Heart right ventricle (tissue), 16 donors: ENCODE measurements around the gene OR51B6. TPM values are rescaled to one million over a fixed set of nuclear protein-coding genes. Genes with fewer than 3 reads are reported as not detected.
"Not testable (repeated sequence)": the region's sequence is repeated elsewhere in the genome, so short reads cannot be mapped to it uniquely, and the experiment has no call there.

Experiments
- ATAC-seq, 8 donors: fragments of 200-7000 bp; cut with Tn5 transposase; one replicate each; pipeline ENCODE4 v1.9.1; 2020; ENCODE audit warnings: mild to moderate bottlenecking in 8 of 8, moderate library complexity in 8 of 8, moderate number of reproducible peaks in 1 of 8
- DNase-seq, 2 donors: peaks; one replicate each; pipeline ENCODE4 v3.0.0-alpha.2; 2020
- H3K27ac ChIP-seq, 10 donors: fragments of 200-600 bp; sonication (generic) in 2 of 10; one replicate each; pipeline versions ENCODE4 v1.5.0 to v1.8.0; 2020 to 2022; ENCODE audit warnings: mild to moderate bottlenecking in 3 of 10
- H3K27me3 ChIP-seq, 7 donors: fragments of 200-600 bp; one replicate each; pipeline ENCODE4 v1.8.0; 2021 to 2022; ENCODE audit warnings: mild to moderate bottlenecking in 2 of 7
- H3K36me3 ChIP-seq, 9 donors: fragments of 200-600 bp; sonication (generic) in 1 of 9; one replicate each; pipeline versions ENCODE4 v1.5.0 to v1.8.0; 2020 to 2022; ENCODE audit warnings: mild to moderate bottlenecking in 2 of 9
- H3K4me1 ChIP-seq, 9 donors: fragments of 200-600 bp; sonication (generic) in 1 of 9; one replicate each; pipeline versions ENCODE4 v1.5.0 to v1.8.0; 2020 to 2022; ENCODE audit warnings: mild to moderate bottlenecking in 4 of 9
- H3K4me3 ChIP-seq, 10 donors: fragments of 200-600 bp; sonication (generic) in 2 of 10; one replicate each; pipeline versions ENCODE4 v1.5.0 to v1.8.0; 2020 to 2022; ENCODE audit warnings: mild to moderate bottlenecking in 7 of 10, moderate library complexity in 2 of 10
- H3K9me3 ChIP-seq, 11 donors: fragments of 200-600 bp in 10 of 11; sonication (generic) in 2 of 11; one replicate each; pipeline versions ENCODE4 v1.5.0 to v1.8.0; 2013 to 2022; ENCODE audit warnings: mild to moderate bottlenecking in 2 of 11, control low read depth in 1 of 11, moderate library complexity in 1 of 11
- CTCF ChIP-seq, 9 donors: fragments of 200-600 bp; sonication (generic) in 2 of 9; IDR thresholded peaks; one replicate each; pipeline versions ENCODE4 v1.5.0 to v1.8.0; 2021 to 2022; ENCODE audit warnings: antibody characterized with exemption in 9 of 9, mild to moderate bottlenecking in 5 of 9, moderate library complexity in 1 of 9
- WGBS, 2 donors: extraction: QIAGEN DNeasy Blood & Tissue Kit; methylation state at CpG; one replicate each; pipeline ENCODE4 v1.1.7; 2013; ENCODE audit warnings: inconsistent platforms in 1 of 2; 5-methylcytosine and 5-hydroxymethylcytosine counted together
- intact Hi-C, 10 donors: fragments of 100-400 bp; cut with DNase I; formaldehyde crosslinking; loops; one replicate each; pipeline versions ENCODE4 v1.11.1 to v1.14.2; 2022
- polyA plus RNA-seq, 2 donors: library from polyadenylated mRNA; stranded (reverse); fragments of 200-250 nt; gene quantifications; one replicate each; pipeline ENCODE4 v1.2.3, GENCODE V29; 2013
- total RNA-seq, 10 donors: library from RNA; stranded (reverse); fragmentation: NEBNext Ultra II Directional in 3 of 10; extraction: Animal tissue kit (Norgen Biotek cat#: 25700) in 3 of 10; gene quantifications; one replicate each; pipeline versions ENCODE4 v1.2.1 to v1.2.4, GENCODE V29; 2021 to 2023
- donor health status: Arrhythmogenic right ventricular cardiomyopathy.
- donor health status: ischemic (EF 13 %, LVEDD 7.1; RV severe dilation, severe dysfunction).
- donor health status: healthy with polysubstance abuse.
- donor health status: DM: no; HTN: yes; CAD: no.
- donor health status: DM: no; HTN: no; CAD: no.
- donor health status: ischemic (EF 25% LVEDD 6.9; RV normal size, moderate dysfunction).
- donor health status: ischemic (EF 25% LVEDD 5.7; RV mildly dilated, moderate dysfunction).
- donor health status: healthy.
- donor health status: DM: yes; HTN: yes; CAD: no.
- donor health status: Ischemic cardiomyopathy.
- donor health status: ischemic (EF 35%, LVEDD 5.7; RV mildly dilated, moderate dysfunction).
- donor health status: nonischemic (EF 11% LVEDD 7.7; RV severe dilation, severe dysfunction).
- donor health status: DM: yes; HTN: yes; CAD: no.
- donor health status: PGD.
- donor health status: ischemic (EF 29% LVEDD 5.4; RV normal size, mild dysfunction).
- donor health status: nonischemic (EF 23%, LVEDD 6.1; RV moderate dilation, normal function).

OR51B6 gene
- total and polyA plus RNA-seq, 12 donors: not detected

GRCh38 chr11:5363679-5364078, 12.4 kb downstream of the OR51B6 start:
- no peak for DNase-seq
- Histone ChIP-seq H3K27ac (no peak overlapping the region), H3K27me3 (no peaks in the 10 kb centered on the region), H3K9me3 (peaks cover 0 to 9% (median 0%) of the 10 kb centered on the region in 11 donors), H3K4me1 (peaks cover 0 to 13% (median 8%) of the 10 kb centered on the region in 9 donors), H3K4me3 (no peak overlapping the region), H3K36me3 (no peaks in the 10 kb centered on the region)
- TF ChIP-seq CTCF (IDR thresholded peaks at IDR 0.05): no peak
- intact Hi-C loops: no loop called here
- no peak for ATAC-seq
- 88 to 89% methylated on average over 1 of the region's 1 CpG for WGBS, 2 donors

GRCh38 chr11:5364214-5364613, 12.9 kb downstream of the OR51B6 start:
- DNase-seq (no peak), ATAC-seq (no peak)
- H3K36me3 ChIP-seq: no peaks in the 10 kb centered on the region
- H3K27me3 ChIP-seq: no peaks in the 10 kb centered on the region
- H3K4me1 ChIP-seq: peaks cover 0 to 13% (median 8%) of the 10 kb centered on the region in 9 donors
- intact Hi-C loops: no loop called here
- no peak overlapping the region for H3K4me3 ChIP-seq
- WGBS, 2 donors: 35 to 59% methylated on average over 1 to 2 of the region's 2 CpGs
- H3K9me3 ChIP-seq: peaks cover 0 to 9% (median 0%) of the 10 kb centered on the region in 11 donors
- no peak for TF ChIP-seq CTCF (IDR thresholded peaks at IDR 0.05)
- no peak overlapping the region for H3K27ac ChIP-seq

- H3K9me3 ChIP-seq, H3K27me3 ChIP-seq, H3K36me3 ChIP-seq, H3K27ac ChIP-seq, H3K4me3 ChIP-seq, DNase-seq, ATAC-seq, intact Hi-C loops: not testable (repeated sequence)
- H3K4me1 ChIP-seq: peaks cover 0 to 13% (median 8%) of the 10 kb centered on the region in 9 donors
- 76 to 93% methylated on average over 6 of the region's 6 CpGs for WGBS, 2 donors
Observed at GRCh38 chr11:5366365-5366764, 15.1 kb downstream of the OR51B6 start.

- Histone ChIP-seq H3K9me3 (no peaks in the 10 kb centered on the region), H3K27me3 (no peaks in the 10 kb centered on the region), H3K4me3 (no peak overlapping the region), H3K27ac (no peak overlapping the region), H3K36me3 (no peaks in the 10 kb centered on the region), H3K4me1 (peaks cover 0 to 13% (median 8%) of the 10 kb centered on the region in 9 donors)
- TF ChIP-seq CTCF (IDR thresholded peaks at IDR 0.05): no peak
- DNase-seq (no peak), ATAC-seq (no peak)
- intact Hi-C loops: no loop called here
- WGBS, 2 donors: 0 to 56% methylated on average over 1 of the region's 1 CpG
Observed at GRCh38 chr11:5366856-5367255, 15.5 kb downstream of the OR51B6 start.

- no peak for TF ChIP-seq CTCF (IDR thresholded peaks at IDR 0.05)
- intact Hi-C loops: no loop called here
- Histone ChIP-seq H3K4me1 (peaks cover 0 to 13% (median 8%) of the 10 kb centered on the region in 9 donors), H3K27me3 (no peaks in the 10 kb centered on the region), H3K4me3 (no peak overlapping the region), H3K27ac (no peak overlapping the region), H3K9me3 (peaks cover 0 to 2% (median 0%) of the 10 kb centered on the region in 11 donors), H3K36me3 (no peaks in the 10 kb centered on the region)
- ATAC-seq: peak in 6 of 8 donors; percentile 20 to 68 (median 58)
- WGBS, 2 donors: 23 to 53% methylated on average over 2 of the region's 2 CpGs
- DNase-seq: peak in 1 of 2 donors; percentile 12
Observed at GRCh38 chr11:5367448-5368074, 16.3 kb downstream of the OR51B6 start.
